Stimulated activated CD8-positive, alpha-beta memory T cell treated with anti-CD3 and anti-CD28 coated beads, Interleukin-15, amount 100 ng/mL, for 24 hours (primary cell): ENCODE measurements around the gene IAH1.

Experiments used
- DNase-seq: peaks from one replicate; pipeline ENCODE4 v3.0.0-alpha.2; 2020; ENCODE audit warnings: low read depth

Gene IAH1

GRCh38 chr2:9527995-9528787 is 53.8 kb downstream of the IAH1 start:
- no peak for DNase-seq

DNA sequence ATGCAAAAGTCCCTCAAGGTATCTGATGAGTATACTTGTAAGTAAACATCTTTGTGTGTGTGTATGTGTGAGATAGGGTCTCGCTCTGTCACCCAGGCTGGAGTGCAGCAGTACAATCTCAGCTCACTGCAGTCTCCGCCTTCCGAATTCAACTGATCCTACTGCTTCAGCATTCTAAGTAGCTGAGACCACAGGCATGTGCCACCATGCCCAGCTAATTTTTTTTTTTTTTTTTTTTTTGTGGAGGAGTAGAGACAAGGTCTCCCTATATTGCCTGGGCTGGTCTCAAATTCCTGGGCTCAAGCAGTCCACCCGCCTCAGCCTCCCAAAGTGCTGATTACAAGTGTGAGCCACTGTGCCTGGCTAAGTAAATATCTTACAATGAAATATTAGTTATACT is 58.1 kb downstream of the IAH1 start:
- no peak for DNase-seq

DNA sequence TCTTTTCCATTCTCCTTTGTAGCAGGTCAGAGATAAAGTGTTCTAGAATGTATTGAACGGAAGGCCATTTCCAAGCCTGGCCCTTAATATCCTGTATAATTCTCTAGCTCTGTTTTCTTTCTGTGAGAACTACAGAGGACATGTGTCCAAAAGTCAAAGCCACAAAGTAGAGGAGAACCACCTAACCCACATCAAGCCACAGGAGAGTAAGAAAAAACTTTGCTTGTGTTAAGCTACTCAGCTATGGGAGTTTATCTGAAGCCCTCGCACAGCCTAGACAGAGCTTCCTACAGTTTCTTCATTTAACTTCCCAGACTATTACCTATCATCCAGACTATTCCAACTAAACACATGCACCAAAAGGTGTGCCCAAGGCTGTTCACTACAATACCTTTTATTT is 59.3 kb downstream of the IAH1 start:
- DNase-seq = no peak

DNA sequence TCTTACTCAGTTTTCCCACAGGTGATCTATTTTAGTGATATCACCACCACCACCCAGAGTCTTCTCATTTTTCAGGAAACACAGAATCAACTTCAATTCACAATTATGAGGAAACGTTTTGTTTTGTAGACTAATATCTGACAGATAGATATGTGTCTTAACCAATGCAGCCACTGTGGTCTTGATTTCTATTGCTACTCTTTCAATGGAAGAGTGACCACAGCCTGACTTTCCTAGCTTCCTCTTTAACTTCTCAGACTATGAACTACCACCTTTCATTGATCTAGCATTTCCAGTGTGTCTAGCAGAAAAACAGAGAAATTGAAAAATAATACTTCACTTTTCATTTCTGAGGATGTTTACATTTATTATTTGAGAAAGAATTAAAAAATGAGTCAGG is 60.8 kb downstream of the IAH1 start:
- DNase-seq = no peak

GRCh38 chr2:9536504-9536903 is 62.2 kb downstream of the IAH1 start:
- DNase-seq = no peak

DNA sequence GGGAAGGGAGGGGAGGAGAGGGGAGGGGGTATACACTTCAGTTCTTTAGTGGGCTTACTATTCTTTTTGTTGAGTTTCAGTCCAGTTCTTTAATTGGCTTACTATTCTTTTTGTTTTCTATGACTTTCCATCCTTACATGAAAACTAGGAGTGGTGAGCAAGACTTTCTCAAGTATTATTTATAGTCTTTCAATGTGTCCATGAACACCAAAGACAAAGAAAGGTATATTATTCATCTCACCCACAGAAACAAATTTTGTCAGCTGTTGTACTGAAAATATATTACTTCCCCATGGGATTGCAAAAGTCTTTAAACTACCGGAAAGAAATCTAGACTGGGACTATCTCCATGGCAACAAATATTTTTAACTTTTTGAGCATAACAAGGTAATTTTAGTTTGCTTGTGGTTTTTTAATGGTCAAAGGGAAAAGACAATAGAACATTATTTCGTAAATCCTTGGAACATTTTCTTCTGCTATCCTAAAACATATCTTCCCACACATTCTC is 63.7 kb downstream of the IAH1 start:
- DNase-seq = no peak
